Bronchial epithelial cell (primary cell): ENCODE results near the gene CH25H. TPM values are rescaled to one million over a fixed set of nuclear protein-coding genes. Genes with fewer than 3 reads are reported as not detected.
A peak's percentile ranks its signal among the peaks of the same experiment; 100 is the strongest.
"Not testable (repeated sequence)": the region's sequence is repeated elsewhere in the genome, so short reads cannot be mapped to it uniquely, and the experiment has no call there.

Source experiments
- DNase-seq: peaks from one replicate; pipeline ENCODE4 v3.0.0-alpha.2; 2010; ENCODE audit warnings: low read depth
- FAIRE-seq: peaks from 2 replicates; lab custom pipeline; 2011; peaks lifted over from hg19 to GRCh38; lab: Jason Lieb, UNC
- H3K27me3 ChIP-seq: 2 replicates; pipeline ENCODE4 v1.5.1; 2011; ENCODE audit warnings: low read length; ENCODE audit not compliant: control insufficient read depth, insufficient read depth
- H3K36me3 ChIP-seq: 2 replicates; pipeline ENCODE4 v1.5.1; 2011; ENCODE audit warnings: low read length; ENCODE audit not compliant: control insufficient read depth, insufficient read depth
- H3K4me3 ChIP-seq: 2 replicates; pipeline ENCODE4 v1.5.1; 2011; ENCODE audit warnings: mild to moderate bottlenecking, low read depth, low read length, control low read depth
- total RNA-seq: library from RNA; depleted of rRNA; stranded (reverse); fragments of >200 nt; gene quantifications from 2 replicates; pipeline ENCODE4 v1.2.1, GENCODE V29; 2014
- TF ChIP-seq, protein P1 (sequence below): IDR thresholded peaks from 2 replicates; pipeline ENCODE4 v1.5.1; 2011; ENCODE audit warnings: mild to moderate bottlenecking, moderate library complexity, low read length, control low read depth, inconsistent platforms; ENCODE audit not compliant: insufficient read depth, severe bottlenecking

CH25H gene
- total RNA-seq, 1 donor from 2014 or later, result not detected

- FAIRE-seq (no peak), DNase-seq (peak; percentile 72)
- TF ChIP-seq, protein P1, sequence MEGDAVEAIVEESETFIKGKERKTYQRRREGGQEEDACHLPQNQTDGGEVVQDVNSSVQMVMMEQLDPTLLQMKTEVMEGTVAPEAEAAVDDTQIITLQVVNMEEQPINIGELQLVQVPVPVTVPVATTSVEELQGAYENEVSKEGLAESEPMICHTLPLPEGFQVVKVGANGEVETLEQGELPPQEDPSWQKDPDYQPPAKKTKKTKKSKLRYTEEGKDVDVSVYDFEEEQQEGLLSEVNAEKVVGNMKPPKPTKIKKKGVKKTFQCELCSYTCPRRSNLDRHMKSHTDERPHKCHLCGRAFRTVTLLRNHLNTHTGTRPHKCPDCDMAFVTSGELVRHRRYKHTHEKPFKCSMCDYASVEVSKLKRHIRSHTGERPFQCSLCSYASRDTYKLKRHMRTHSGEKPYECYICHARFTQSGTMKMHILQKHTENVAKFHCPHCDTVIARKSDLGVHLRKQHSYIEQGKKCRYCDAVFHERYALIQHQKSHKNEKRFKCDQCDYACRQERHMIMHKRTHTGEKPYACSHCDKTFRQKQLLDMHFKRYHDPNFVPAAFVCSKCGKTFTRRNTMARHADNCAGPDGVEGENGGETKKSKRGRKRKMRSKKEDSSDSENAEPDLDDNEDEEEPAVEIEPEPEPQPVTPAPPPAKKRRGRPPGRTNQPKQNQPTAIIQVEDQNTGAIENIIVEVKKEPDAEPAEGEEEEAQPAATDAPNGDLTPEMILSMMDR, result no peak
- peaks cover 4% of the 10 kb centered on the region for H3K27me3 ChIP-seq
- no peaks in the 10 kb centered on the region for H3K36me3 ChIP-seq
- no peak overlapping the region for H3K4me3 ChIP-seq
Observed at GRCh38 chr10:89201345-89202032, 5.6 kb downstream of the CH25H start.

DNA sequence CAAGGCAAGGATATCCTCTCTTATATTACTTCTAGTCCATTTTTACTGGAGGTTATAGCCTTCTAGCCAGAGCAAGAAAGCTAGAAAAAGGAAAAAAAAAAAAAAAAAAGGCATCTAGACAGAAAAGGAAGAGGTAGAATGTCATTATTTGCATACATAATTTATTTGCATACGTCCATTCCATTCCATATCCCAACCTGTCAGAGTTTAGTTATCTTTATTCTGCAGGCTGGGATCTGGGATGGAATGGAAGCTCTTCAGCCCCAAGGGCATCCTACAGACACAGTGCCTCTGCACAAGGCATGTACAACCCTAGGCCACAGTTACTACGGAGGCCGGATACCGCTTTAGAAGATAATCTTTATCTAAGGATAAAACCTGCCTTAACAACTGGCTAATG is 9.6 kb downstream of the CH25H start:
- FAIRE-seq (no peak), DNase-seq (no peak)
- no peaks in the 10 kb centered on the region for H3K36me3 ChIP-seq
- H3K4me3 ChIP-seq, result no peak overlapping the region
- TF ChIP-seq, protein P1, result no peak
- H3K27me3 ChIP-seq, result no peaks in the 10 kb centered on the region

DNA sequence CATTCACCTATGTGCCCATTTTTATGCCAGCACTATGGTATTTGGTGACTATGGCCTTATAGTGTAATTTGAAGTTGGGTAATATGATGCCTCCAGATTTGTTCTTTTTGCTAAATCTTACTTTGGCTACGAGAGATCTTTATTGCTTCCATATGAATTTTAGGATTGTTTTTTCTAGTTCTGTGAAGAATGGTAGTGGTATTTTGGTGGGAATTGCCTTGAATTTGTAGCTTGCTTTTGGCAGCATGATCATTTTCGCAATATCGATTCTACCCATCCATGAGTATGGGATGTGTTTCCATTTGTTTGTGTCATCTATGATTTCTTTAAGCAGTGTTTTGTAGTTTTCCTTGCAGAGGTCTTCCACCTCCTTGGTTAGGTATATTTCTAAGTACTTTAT is 15.8 kb downstream of the CH25H start:
- H3K4me3 ChIP-seq, H3K27me3 ChIP-seq, H3K36me3 ChIP-seq, FAIRE-seq, DNase-seq: not testable (repeated sequence)

DNA sequence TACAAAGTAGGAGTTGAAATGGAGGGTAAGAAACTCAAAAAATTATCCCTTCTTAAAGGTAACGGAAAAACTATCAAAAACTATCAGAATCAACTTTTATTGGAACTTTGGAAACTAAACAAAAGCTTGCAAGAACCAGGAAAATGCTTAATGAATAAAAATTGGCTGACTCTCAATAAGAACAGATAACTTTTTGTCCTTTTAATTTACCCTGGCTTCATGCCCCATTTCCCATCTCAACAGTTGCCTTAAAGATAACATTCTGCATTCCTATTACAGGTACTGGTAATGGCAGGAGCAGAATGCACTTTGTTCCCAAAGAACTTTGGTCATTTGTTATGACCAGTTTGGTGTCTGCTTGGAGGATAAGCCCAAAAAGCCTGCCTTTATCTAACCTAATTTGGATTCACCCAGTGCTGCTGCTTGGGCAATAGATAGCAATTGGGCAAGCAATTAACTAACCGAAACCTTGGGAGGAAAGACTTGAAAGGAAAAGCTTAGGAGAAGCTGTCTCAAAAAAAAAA is 17.8 kb downstream of the CH25H start:
- FAIRE-seq, result no peak

DNA sequence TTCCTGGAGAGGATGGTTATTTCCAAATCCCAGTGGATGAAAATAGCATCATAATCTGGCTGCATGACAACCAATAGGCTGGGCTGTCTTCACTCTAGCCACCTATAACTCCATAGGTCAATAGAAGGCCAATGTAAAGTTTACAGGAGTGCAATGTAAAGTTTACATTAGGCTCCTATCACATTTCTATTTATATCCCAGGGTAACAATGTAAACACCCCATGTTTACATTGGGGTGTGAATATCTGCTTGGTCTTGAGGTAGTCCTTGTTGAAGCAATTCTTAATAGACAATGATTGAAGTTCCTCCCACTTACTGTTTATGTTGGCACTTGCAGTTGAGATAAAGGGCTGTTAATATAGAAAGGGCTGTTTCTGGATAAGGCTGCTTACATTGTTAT is 21.5 kb downstream of the CH25H start:
- DNase-seq, result peak; percentile 23
- TF ChIP-seq, protein P1, result no peak
- no peak overlapping the region for H3K4me3 ChIP-seq
- FAIRE-seq, result no peak
- no peaks in the 10 kb centered on the region for H3K27me3 ChIP-seq
- H3K36me3 ChIP-seq, result no peaks in the 10 kb centered on the region

More for the DNA sequence above, 17.8 kb downstream of the CH25H start:
- no peak overlapping the region for H3K4me3 ChIP-seq
- no peaks in the 10 kb centered on the region for H3K36me3 ChIP-seq
- H3K27me3 ChIP-seq, result no peaks in the 10 kb centered on the region
- DNase-seq, result no peak
- TF ChIP-seq, protein P1, result no peak

DNA sequence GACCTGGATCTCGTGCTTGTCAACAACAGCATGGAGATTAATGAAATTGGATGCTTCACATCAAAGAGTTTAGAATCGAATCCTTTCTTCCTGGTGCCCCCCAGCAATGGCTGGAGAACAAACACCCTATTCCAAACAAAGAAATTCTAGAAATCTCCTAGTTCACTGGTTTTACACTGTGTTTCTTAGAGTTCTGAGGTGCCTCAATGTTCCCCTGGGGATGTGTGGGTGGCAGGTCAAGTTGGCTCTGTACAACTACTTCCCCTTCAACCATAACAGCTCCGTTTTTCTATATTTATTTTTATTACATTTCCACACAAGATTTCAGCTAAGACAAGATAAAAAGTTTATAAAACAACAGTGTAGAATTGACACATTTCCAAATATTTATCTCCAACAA is 22.5 kb downstream of the CH25H start:
- Histone ChIP-seq H3K27me3 (no peaks in the 10 kb centered on the region), H3K4me3 (no peak overlapping the region), H3K36me3 (no peaks in the 10 kb centered on the region)
- TF ChIP-seq, protein P1, result no peak
- no peak for DNase-seq
- no peak for FAIRE-seq
